Epithelial cell of proximal tubule (primary cell): Measurements from ENCODE around the gene DNAI1. TPM values are rescaled to one million over a fixed set of nuclear protein-coding genes. Genes with fewer than 3 reads are reported as not detected.

ENCODE experiments used
- DNase-seq: peaks from one replicate; pipeline ENCODE4 v3.0.0-alpha.2; 2011; ENCODE audit warnings: low read depth
- H3K4me3 ChIP-seq: 2 replicates; pipeline ENCODE4 v1.5.1; 2011; ENCODE audit warnings: low read depth, mild to moderate bottlenecking, low read length
- CTCF ChIP-seq: conservative IDR thresholded peaks from 2 replicates; pipeline ENCODE4 v1.5.1; 2012; ENCODE audit warnings: low read depth, mild to moderate bottlenecking, low read length
- total RNA-seq: library from RNA; depleted of rRNA; stranded (reverse); fragments of >200 nt; gene quantifications from 2 replicates; pipeline ENCODE4 v1.2.3, GENCODE V29; 2015

DNAI1 gene
- total RNA-seq, 1 donor from 2014 or later, result 0.06 TPM

GRCh38 chr9:34540827-34541226, 82.2 kb downstream of the DNAI1 start:
- no peak overlapping the region for H3K4me3 ChIP-seq
- no peak for DNase-seq
- no peak for TF ChIP-seq CTCF

GRCh38 chr9:34541540-34541939, 82.9 kb downstream of the DNAI1 start:
- DNase-seq, result no peak
- H3K4me3 ChIP-seq, result no peak overlapping the region
- no peak for TF ChIP-seq CTCF

- DNase-seq, result no peak
- H3K4me3 ChIP-seq, result no peak overlapping the region
- TF ChIP-seq CTCF, result no peak
These were observed 85.4 kb downstream of the DNAI1 start for GRCh38 chr9:34544035-34544434.

GRCh38 chr9:34545497-34545896, 86.9 kb downstream of the DNAI1 start:
- no peak for DNase-seq
- no peak overlapping the region for H3K4me3 ChIP-seq
- TF ChIP-seq CTCF, result no peak

GRCh38 chr9:34546102-34546833, 87.7 kb downstream of the DNAI1 start:
- no peak overlapping the region for H3K4me3 ChIP-seq
- TF ChIP-seq CTCF, result no peak
- DNase-seq, result no peak

GRCh38 chr9:34546834-34547827, 88.5 kb downstream of the DNAI1 start:
- no peak for DNase-seq
- H3K4me3 ChIP-seq, result no peak overlapping the region
- peak; percentile 82 for TF ChIP-seq CTCF
